Measurements from ENCODE around the gene STRN3. TPM values are rescaled to one million over a fixed set of nuclear protein-coding genes. Genes with fewer than 3 reads are reported as not detected.
"Not testable (repeated sequence)": the region's sequence is repeated elsewhere in the genome, so short reads cannot be mapped to it uniquely, and the experiment has no call there.

Gene STRN3
- total RNA-seq, 4 donors from 2014 or later, result 28.3 to 48.8 (median 38.1) TPM

- 74 to 87% methylated on average over 7 of the region's 7 CpGs for WGBS, 2 donors
- DNase-seq (ENCODE audit: low spot score in 2 of 2), result no peak
- intact Hi-C loops (cut with DNase I; ENCODE audit: low total_unique reads), result no loop called here
- TF ChIP-seq CTCF (IDR thresholded peaks at IDR 0.05) (no peak), POLR2A (IDR thresholded peaks at IDR 0.05) (no peak)
- no peak overlapping the region for H3K4me3 ChIP-seq (ENCODE audit: low read depth, poor library complexity, severe bottlenecking)
Observed at GRCh38 chr14:30972882-30973582, 53.1 kb downstream of the STRN3 start.

GRCh38 chr14:30972036-30972732, 54.0 kb downstream of the STRN3 start:
- intact Hi-C loops (cut with DNase I; ENCODE audit: low total_unique reads), result not testable (repeated sequence)
- WGBS, 2 donors, result 91 to 93% methylated on average over 11 of the region's 11 CpGs

GRCh38 chr14:30971586-30971985, 54.6 kb downstream of the STRN3 start:
- intact Hi-C loops (cut with DNase I; ENCODE audit: low total_unique reads), result no loop called here
- no peak for DNase-seq (ENCODE audit: low spot score in 2 of 2)
- H3K4me3 ChIP-seq (ENCODE audit: low read depth, poor library complexity, severe bottlenecking), result no peak overlapping the region
- TF ChIP-seq POLR2A (IDR thresholded peaks at IDR 0.05) (no peak), CTCF (IDR thresholded peaks at IDR 0.05) (no peak)
- WGBS, 2 donors, result 93 to 96% methylated on average over 5 of the region's 5 CpGs

More at GRCh38 chr14:30972036-30972732, 54.0 kb downstream of the STRN3 start:
- H3K4me3 ChIP-seq (ENCODE audit: low read depth, poor library complexity, severe bottlenecking); DNase-seq (ENCODE audit: low spot score in 2 of 2): not testable (repeated sequence)

- H3K4me3 ChIP-seq (ENCODE audit: low read depth, poor library complexity, severe bottlenecking); intact Hi-C loops (cut with DNase I; ENCODE audit: low total_unique reads); DNase-seq (ENCODE audit: low spot score in 2 of 2): not testable (repeated sequence)
- 71 to 92% methylated on average over 4 of the region's 4 CpGs for WGBS, 2 donors
Observed at GRCh38 chr14:30969796-30970195, 56.4 kb downstream of the STRN3 start.

- DNase-seq (ENCODE audit: low spot score in 2 of 2); H3K4me3 ChIP-seq (ENCODE audit: low read depth, poor library complexity, severe bottlenecking); intact Hi-C loops (cut with DNase I; ENCODE audit: low total_unique reads): not testable (repeated sequence)
- 93 to 96% methylated on average over 11 of the region's 11 CpGs for WGBS, 2 donors
Observed at GRCh38 chr14:30967364-30968098, 58.6 kb downstream of the STRN3 start.

GRCh38 chr14:30966415-30967363, 59.5 kb downstream of the STRN3 start:
- 96 to 98% methylated on average over 15 of the region's 15 CpGs for WGBS, 2 donors
- H3K4me3 ChIP-seq (ENCODE audit: low read depth, poor library complexity, severe bottlenecking), result no peak overlapping the region
- DNase-seq (ENCODE audit: low spot score in 2 of 2), result no peak

GRCh38 chr14:30965861-30966260, 60.3 kb downstream of the STRN3 start:
- intact Hi-C loops (cut with DNase I; ENCODE audit: low total_unique reads); H3K4me3 ChIP-seq (ENCODE audit: low read depth, poor library complexity, severe bottlenecking); DNase-seq (ENCODE audit: low spot score in 2 of 2): not testable (repeated sequence)
- 96 to 98% methylated on average over 8 of the region's 8 CpGs for WGBS, 2 donors

More at GRCh38 chr14:30966415-30967363, 59.5 kb downstream of the STRN3 start:
- TF ChIP-seq CTCF (IDR thresholded peaks at IDR 0.05), result no peak
- no peak for TF ChIP-seq POLR2A (IDR thresholded peaks at IDR 0.05)
- intact Hi-C loops (cut with DNase I; ENCODE audit: low total_unique reads), result no loop called here

GRCh38 chr14:30962537-30962936, 63.6 kb downstream of the STRN3 start:
- intact Hi-C loops (cut with DNase I; ENCODE audit: low total_unique reads); DNase-seq (ENCODE audit: low spot score in 2 of 2); H3K4me3 ChIP-seq (ENCODE audit: low read depth, poor library complexity, severe bottlenecking): not testable (repeated sequence)
- 94 to 98% methylated on average over 2 of the region's 2 CpGs for WGBS, 2 donors
